ENCODE measurements around the gene TRIM50. TPM values are rescaled to one million over a fixed set of nuclear protein-coding genes. Genes with fewer than 3 reads are reported as not detected.
"Not testable (repeated sequence)": the region's sequence is repeated elsewhere in the genome, so short reads cannot be mapped to it uniquely, and the experiment has no call there.

Gene TRIM50
- polyA plus RNA-seq, 1 donor (not counting 4 experiments of a cell fraction or from before 2014, with no cell fraction given) = not detected

GRCh38 chr7:73324081-73324845 lies 3.6 kb downstream of the TRIM50 start:
- H3K27ac ChIP-seq (ENCODE audit: control insufficient read depth, insufficient read depth, low read length); H3K9me3 ChIP-seq (ENCODE audit: control insufficient read depth, low read depth, low read length); H3K4me1 ChIP-seq (ENCODE audit: control insufficient read depth, extremely low read depth, insufficient read depth, low read length); H2AFZ ChIP-seq (ENCODE audit: control insufficient read depth, low read length); H3K4me3 ChIP-seq (ENCODE audit: control insufficient read depth in 2 of 3, extremely low read depth in 1 of 3, insufficient read depth in 2 of 3, low read depth in 1 of 3, low read length in 3 of 3); H3K27me3 ChIP-seq (ENCODE audit: control insufficient read depth, extremely low read depth, insufficient read depth, low read length); H4K20me1 ChIP-seq (ENCODE audit: control insufficient read depth, extremely low read depth, insufficient read depth, low read length); H3K36me3 ChIP-seq (ENCODE audit: control insufficient read depth in 2 of 2, extremely low read depth in 1 of 2, insufficient read depth in 2 of 2, low read length in 2 of 2); dilution Hi-C loops (cut with MboI; ENCODE audit: extremely low pct_ligation_motif_present, low sequenced_read_pairs); FAIRE-seq; H3K79me2 ChIP-seq (ENCODE audit: control insufficient read depth, insufficient read depth, low read length); H3K9me1 ChIP-seq (ENCODE audit: control insufficient read depth, extremely low read depth, insufficient read depth, low read length); H3K4me2 ChIP-seq (ENCODE audit: control insufficient read depth, extremely low read depth, insufficient read depth, low read depth, low read length); H3K9ac ChIP-seq (ENCODE audit: control insufficient read depth, extremely low read depth, insufficient read depth, low read length): not testable (repeated sequence)
- DNase-seq (ENCODE audit: low read depth, low spot score) = peak; percentile 2
- TF ChIP-seq CTCF (optimal IDR thresholded peaks at IDR 0.05 in 1 of 3, IDR thresholded peaks at IDR 0.05 in 1 of 3, conservative IDR thresholded peaks at IDR 0.05 in 1 of 3; ENCODE audit: extremely low read depth in 1 of 3, insufficient read depth in 2 of 3, low read length in 3 of 3) = peak; percentile 34 to 78 (median 75)

GRCh38 chr7:73323434-73324080 lies 4.3 kb downstream of the TRIM50 start:
- dilution Hi-C loops (cut with MboI; ENCODE audit: extremely low pct_ligation_motif_present, low sequenced_read_pairs); H2AFZ ChIP-seq (ENCODE audit: control insufficient read depth, low read length); DNase-seq (ENCODE audit: low read depth, low spot score); FAIRE-seq; H3K27ac ChIP-seq (ENCODE audit: control insufficient read depth, insufficient read depth, low read length); H3K27me3 ChIP-seq (ENCODE audit: control insufficient read depth, extremely low read depth, insufficient read depth, low read length); H3K36me3 ChIP-seq (ENCODE audit: control insufficient read depth in 2 of 2, extremely low read depth in 1 of 2, insufficient read depth in 2 of 2, low read length in 2 of 2); H3K79me2 ChIP-seq (ENCODE audit: control insufficient read depth, insufficient read depth, low read length); H3K4me1 ChIP-seq (ENCODE audit: control insufficient read depth, extremely low read depth, insufficient read depth, low read length); H3K9me3 ChIP-seq (ENCODE audit: control insufficient read depth, low read depth, low read length); H4K20me1 ChIP-seq (ENCODE audit: control insufficient read depth, extremely low read depth, insufficient read depth, low read length); H3K9me1 ChIP-seq (ENCODE audit: control insufficient read depth, extremely low read depth, insufficient read depth, low read length); H3K9ac ChIP-seq (ENCODE audit: control insufficient read depth, extremely low read depth, insufficient read depth, low read length); H3K4me2 ChIP-seq (ENCODE audit: control insufficient read depth, extremely low read depth, insufficient read depth, low read depth, low read length); H3K4me3 ChIP-seq (ENCODE audit: control insufficient read depth in 2 of 3, extremely low read depth in 1 of 3, insufficient read depth in 2 of 3, low read depth in 1 of 3, low read length in 3 of 3): not testable (repeated sequence)

- H3K9me1 ChIP-seq (ENCODE audit: control insufficient read depth, extremely low read depth, insufficient read depth, low read length); H3K4me3 ChIP-seq (ENCODE audit: control insufficient read depth in 2 of 3, extremely low read depth in 1 of 3, insufficient read depth in 2 of 3, low read depth in 1 of 3, low read length in 3 of 3); H3K36me3 ChIP-seq (ENCODE audit: control insufficient read depth in 2 of 2, extremely low read depth in 1 of 2, insufficient read depth in 2 of 2, low read length in 2 of 2); H3K4me1 ChIP-seq (ENCODE audit: control insufficient read depth, extremely low read depth, insufficient read depth, low read length); H3K9ac ChIP-seq (ENCODE audit: control insufficient read depth, extremely low read depth, insufficient read depth, low read length); H4K20me1 ChIP-seq (ENCODE audit: control insufficient read depth, extremely low read depth, insufficient read depth, low read length); H3K27me3 ChIP-seq (ENCODE audit: control insufficient read depth, extremely low read depth, insufficient read depth, low read length); H3K4me2 ChIP-seq (ENCODE audit: control insufficient read depth, extremely low read depth, insufficient read depth, low read depth, low read length); DNase-seq (ENCODE audit: low read depth, low spot score); FAIRE-seq; dilution Hi-C loops (cut with MboI; ENCODE audit: extremely low pct_ligation_motif_present, low sequenced_read_pairs); H3K9me3 ChIP-seq (ENCODE audit: control insufficient read depth, low read depth, low read length); H3K79me2 ChIP-seq (ENCODE audit: control insufficient read depth, insufficient read depth, low read length); H2AFZ ChIP-seq (ENCODE audit: control insufficient read depth, low read length); H3K27ac ChIP-seq (ENCODE audit: control insufficient read depth, insufficient read depth, low read length): not testable (repeated sequence)
Measured at GRCh38 chr7:73320009-73320408, 7.9 kb downstream of the TRIM50 start.

GRCh38 chr7:73319541-73319940 lies 8.3 kb downstream of the TRIM50 start:
- H3K9me1 ChIP-seq (ENCODE audit: control insufficient read depth, extremely low read depth, insufficient read depth, low read length); H3K27me3 ChIP-seq (ENCODE audit: control insufficient read depth, extremely low read depth, insufficient read depth, low read length); DNase-seq (ENCODE audit: low read depth, low spot score); H3K4me2 ChIP-seq (ENCODE audit: control insufficient read depth, extremely low read depth, insufficient read depth, low read depth, low read length); H3K4me3 ChIP-seq (ENCODE audit: control insufficient read depth in 2 of 3, extremely low read depth in 1 of 3, insufficient read depth in 2 of 3, low read depth in 1 of 3, low read length in 3 of 3); H3K9me3 ChIP-seq (ENCODE audit: control insufficient read depth, low read depth, low read length); H2AFZ ChIP-seq (ENCODE audit: control insufficient read depth, low read length); H3K36me3 ChIP-seq (ENCODE audit: control insufficient read depth in 2 of 2, extremely low read depth in 1 of 2, insufficient read depth in 2 of 2, low read length in 2 of 2); H3K27ac ChIP-seq (ENCODE audit: control insufficient read depth, insufficient read depth, low read length); H3K4me1 ChIP-seq (ENCODE audit: control insufficient read depth, extremely low read depth, insufficient read depth, low read length); H3K79me2 ChIP-seq (ENCODE audit: control insufficient read depth, insufficient read depth, low read length); H3K9ac ChIP-seq (ENCODE audit: control insufficient read depth, extremely low read depth, insufficient read depth, low read length); FAIRE-seq; dilution Hi-C loops (cut with MboI; ENCODE audit: extremely low pct_ligation_motif_present, low sequenced_read_pairs); H4K20me1 ChIP-seq (ENCODE audit: control insufficient read depth, extremely low read depth, insufficient read depth, low read length): not testable (repeated sequence)

Data from keratinocyte (primary cell).